ENCODE measurements around the gene TBC1D2B.

DNA sequence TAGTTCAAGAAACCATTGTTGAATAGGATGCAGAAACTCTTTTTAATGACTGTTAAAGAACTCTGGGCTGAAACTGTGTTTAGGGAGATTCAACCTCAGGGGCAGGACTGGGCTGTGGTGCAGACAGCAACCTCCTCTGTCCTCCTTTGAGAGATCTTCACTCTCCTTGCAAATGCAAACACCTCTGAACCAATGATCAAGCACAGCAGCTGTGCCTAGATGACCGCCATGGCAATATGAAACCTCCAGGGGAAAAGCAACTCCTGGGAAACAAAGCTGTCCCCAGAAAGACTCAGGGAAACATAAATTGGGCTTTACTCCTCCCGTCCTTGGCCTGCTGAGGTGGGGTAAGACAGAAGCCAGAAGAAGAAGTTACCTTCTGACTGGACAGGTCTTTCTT lies 52.6 kb downstream of the TBC1D2B start:
- TF ChIP-seq REST (IDR thresholded peaks at IDR 0.05; ENCODE audit: insufficient read depth in 1 of 2, low read depth in 2 of 2, low read length in 2 of 2) = no peak
- TF ChIP-seq SIN3A (IDR thresholded peaks at IDR 0.05; ENCODE audit: borderline replicate concordance, insufficient read depth, low read length) = no peak
